HG02943 (cell line): ENCODE results near the gene CYP26B1.

Source experiments
- ATAC-seq: cut with Tn5 transposase; IDR thresholded peaks from one replicate; pipeline ENCODE4 v1.9.1; 2021; ENCODE audit warnings: mild to moderate bottlenecking, low read depth, moderate library complexity; ENCODE audit not compliant: unreplicated experiment

Gene CYP26B1

GRCh38 chr2:72142570-72143440, 4.9 kb downstream of the CYP26B1 start:
- ATAC-seq = no peak

- ATAC-seq = no peak
Measured at GRCh38 chr2:72141881-72142451, 5.7 kb downstream of the CYP26B1 start.

GRCh38 chr2:72141032-72141645, 6.5 kb downstream of the CYP26B1 start:
- no peak for ATAC-seq

- ATAC-seq = no peak
Measured at GRCh38 chr2:72140621-72140960, 7.1 kb downstream of the CYP26B1 start.

GRCh38 chr2:72139874-72140620, 7.6 kb downstream of the CYP26B1 start:
- no peak for ATAC-seq

GRCh38 chr2:72139471-72139873, 8.2 kb downstream of the CYP26B1 start:
- ATAC-seq = no peak

- ATAC-seq = no peak
Measured at GRCh38 chr2:72138921-72139381, 8.7 kb downstream of the CYP26B1 start.

GRCh38 chr2:72138011-72138881, 9.4 kb downstream of the CYP26B1 start:
- ATAC-seq = no peak

GRCh38 chr2:72137498-72138010, 10.1 kb downstream of the CYP26B1 start:
- ATAC-seq = peak; percentile 78

GRCh38 chr2:72136933-72137497, 10.6 kb downstream of the CYP26B1 start:
- ATAC-seq = peak; percentile 12

GRCh38 chr2:72136331-72136730, 11.3 kb downstream of the CYP26B1 start:
- no peak for ATAC-seq

GRCh38 chr2:72135921-72136320, 11.7 kb downstream of the CYP26B1 start:
- no peak for ATAC-seq

- no peak for ATAC-seq
Measured at GRCh38 chr2:72134997-72135800, 12.5 kb downstream of the CYP26B1 start.

- ATAC-seq = no peak
Measured at GRCh38 chr2:72134408-72134996, 13.2 kb downstream of the CYP26B1 start.

GRCh38 chr2:72133721-72134407, 13.8 kb downstream of the CYP26B1 start:
- no peak for ATAC-seq

GRCh38 chr2:72132981-72133720, 14.5 kb downstream of the CYP26B1 start:
- no peak for ATAC-seq
